ENCODE data around the gene PPP2R5D. TPM values are rescaled to one million over a fixed set of nuclear protein-coding genes. Genes with fewer than 3 reads are reported as not detected.

Gene PPP2R5D
- total and polyA plus RNA-seq, 4 donors = 6.7 to 13.9 (median 13.2) TPM

DNA sequence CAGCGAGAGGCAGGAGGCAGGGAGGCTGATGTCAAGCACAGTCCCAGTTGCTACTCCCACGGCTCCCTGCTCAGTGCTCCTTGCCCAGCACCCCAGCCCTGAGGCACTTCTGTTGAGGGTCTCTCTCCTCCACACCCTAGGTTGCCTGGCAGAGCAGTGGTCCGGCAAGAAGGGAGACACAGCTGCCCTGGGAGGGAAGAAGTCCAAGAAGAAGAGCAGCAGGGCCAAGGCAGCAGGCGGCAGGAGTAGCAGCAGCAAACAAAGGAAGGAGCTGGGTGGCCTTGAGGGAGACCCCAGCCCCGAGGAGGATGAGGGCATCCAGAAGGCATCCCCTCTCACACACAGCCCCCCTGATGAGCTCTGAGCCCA is 46.0 kb upstream of the PPP2R5D start:
- H3K4me1 ChIP-seq (ENCODE audit: control insufficient read depth in 4 of 4, insufficient read depth in 4 of 4, low read length in 3 of 4) = peaks cover 23 to 58% (median 52%) of the 10 kb centered on the region in 4 donors
- WGBS = 85% methylated on average over 5 of the region's 5 CpGs
- no peak overlapping the region for H3K9ac ChIP-seq (ENCODE audit: low read depth in 1 of 2, low read length in 2 of 2)
- TF ChIP-seq FOXA1 (IDR thresholded peaks at IDR 0.05) (no peak), REST (IDR thresholded peaks at IDR 0.05) (no peak), EGR1 (IDR thresholded peaks at IDR 0.05; ENCODE audit: low read depth in 2 of 2) (no peak)
- TF ChIP-seq, protein P1, sequence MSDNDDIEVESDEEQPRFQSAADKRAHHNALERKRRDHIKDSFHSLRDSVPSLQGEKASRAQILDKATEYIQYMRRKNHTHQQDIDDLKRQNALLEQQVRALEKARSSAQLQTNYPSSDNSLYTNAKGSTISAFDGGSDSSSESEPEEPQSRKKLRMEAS (IDR thresholded peaks at IDR 0.05) = no peak
- H3K9me3 ChIP-seq (ENCODE audit: control insufficient read depth in 4 of 4, low read length in 3 of 4) = no peaks in the 10 kb centered on the region
- peak overlapping the region in 1 of 3 donors; percentile 21 for H3K4me3 ChIP-seq (ENCODE audit: low read depth in 1 of 3, low read length in 3 of 3)
- DNase-seq (ENCODE audit: low spot score) = no peak
- H3K27me3 ChIP-seq (ENCODE audit: control insufficient read depth in 4 of 4, insufficient read depth in 4 of 4, low read length in 3 of 4) = no peaks in the 10 kb centered on the region
- peaks cover 2 to 22% (median 5%) of the 10 kb centered on the region in 4 donors for H3K36me3 ChIP-seq (ENCODE audit: control insufficient read depth in 4 of 4, insufficient read depth in 3 of 4, low read depth in 1 of 4, low read length in 3 of 4)
- peak overlapping the region; percentile 9 to 83 for H3K27ac ChIP-seq (ENCODE audit: low read depth in 1 of 2, low read length in 2 of 2)

GRCh38 chr6:42938987-42939809 is 45.2 kb upstream of the PPP2R5D start:
- Histone ChIP-seq H3K27ac (ENCODE audit: low read depth in 1 of 2, low read length in 2 of 2) (peak overlapping the region; percentile 40 to 83), H3K27me3 (ENCODE audit: control insufficient read depth in 4 of 4, insufficient read depth in 4 of 4, low read length in 3 of 4) (no peaks in the 10 kb centered on the region), H3K9me3 (ENCODE audit: control insufficient read depth in 4 of 4, low read length in 3 of 4) (no peaks in the 10 kb centered on the region), H3K36me3 (ENCODE audit: control insufficient read depth in 4 of 4, insufficient read depth in 3 of 4, low read depth in 1 of 4, low read length in 3 of 4) (peaks cover 2 to 25% (median 5%) of the 10 kb centered on the region in 4 donors), H3K9ac (ENCODE audit: low read depth in 1 of 2, low read length in 2 of 2) (no peak overlapping the region), H3K4me1 (ENCODE audit: control insufficient read depth in 4 of 4, insufficient read depth in 4 of 4, low read length in 3 of 4) (peaks cover 23 to 58% (median 52%) of the 10 kb centered on the region in 4 donors), H3K4me3 (ENCODE audit: low read depth in 1 of 3, low read length in 3 of 3) (peak overlapping the region in 1 of 3 donors; percentile 21)
- 43% methylated on average over 9 of the region's 9 CpGs for WGBS
- TF ChIP-seq NR2F2 (IDR thresholded peaks at IDR 0.05) = peak; percentile 84
- peak in 1 of 2 donors; percentile 61 for TF ChIP-seq EGR1 (IDR thresholded peaks at IDR 0.05; ENCODE audit: low read depth in 2 of 2)
- peak; percentile 87 for TF ChIP-seq FOXA1 (IDR thresholded peaks at IDR 0.05)
- TF ChIP-seq, protein P2, sequence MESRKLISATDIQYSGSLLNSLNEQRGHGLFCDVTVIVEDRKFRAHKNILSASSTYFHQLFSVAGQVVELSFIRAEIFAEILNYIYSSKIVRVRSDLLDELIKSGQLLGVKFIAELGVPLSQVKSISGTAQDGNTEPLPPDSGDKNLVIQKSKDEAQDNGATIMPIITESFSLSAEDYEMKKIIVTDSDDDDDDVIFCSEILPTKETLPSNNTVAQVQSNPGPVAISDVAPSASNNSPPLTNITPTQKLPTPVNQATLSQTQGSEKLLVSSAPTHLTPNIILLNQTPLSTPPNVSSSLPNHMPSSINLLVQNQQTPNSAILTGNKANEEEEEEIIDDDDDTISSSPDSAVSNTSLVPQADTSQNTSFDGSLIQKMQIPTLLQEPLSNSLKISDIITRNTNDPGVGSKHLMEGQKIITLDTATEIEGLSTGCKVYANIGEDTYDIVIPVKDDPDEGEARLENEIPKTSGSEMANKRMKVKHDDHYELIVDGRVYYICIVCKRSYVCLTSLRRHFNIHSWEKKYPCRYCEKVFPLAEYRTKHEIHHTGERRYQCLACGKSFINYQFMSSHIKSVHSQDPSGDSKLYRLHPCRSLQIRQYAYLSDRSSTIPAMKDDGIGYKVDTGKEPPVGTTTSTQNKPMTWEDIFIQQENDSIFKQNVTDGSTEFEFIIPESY (IDR thresholded peaks at IDR 0.05) = peak; percentile 93
- TF ChIP-seq YY1 (IDR thresholded peaks at IDR 0.05) = peak; percentile 87
- peak; percentile 39 to 68 for TF ChIP-seq RAD21 (IDR thresholded peaks at IDR 0.05)
- TF ChIP-seq HNF4G (IDR thresholded peaks at IDR 0.05) = peak; percentile 94
- TF ChIP-seq, protein P3, sequence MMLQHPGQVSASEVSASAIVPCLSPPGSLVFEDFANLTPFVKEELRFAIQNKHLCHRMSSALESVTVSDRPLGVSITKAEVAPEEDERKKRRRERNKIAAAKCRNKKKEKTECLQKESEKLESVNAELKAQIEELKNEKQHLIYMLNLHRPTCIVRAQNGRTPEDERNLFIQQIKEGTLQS (IDR thresholded peaks at IDR 0.05) = peak; percentile 89
- TF ChIP-seq, protein P1 (IDR thresholded peaks at IDR 0.05) = peak; percentile 98
- TF ChIP-seq, protein P4, sequence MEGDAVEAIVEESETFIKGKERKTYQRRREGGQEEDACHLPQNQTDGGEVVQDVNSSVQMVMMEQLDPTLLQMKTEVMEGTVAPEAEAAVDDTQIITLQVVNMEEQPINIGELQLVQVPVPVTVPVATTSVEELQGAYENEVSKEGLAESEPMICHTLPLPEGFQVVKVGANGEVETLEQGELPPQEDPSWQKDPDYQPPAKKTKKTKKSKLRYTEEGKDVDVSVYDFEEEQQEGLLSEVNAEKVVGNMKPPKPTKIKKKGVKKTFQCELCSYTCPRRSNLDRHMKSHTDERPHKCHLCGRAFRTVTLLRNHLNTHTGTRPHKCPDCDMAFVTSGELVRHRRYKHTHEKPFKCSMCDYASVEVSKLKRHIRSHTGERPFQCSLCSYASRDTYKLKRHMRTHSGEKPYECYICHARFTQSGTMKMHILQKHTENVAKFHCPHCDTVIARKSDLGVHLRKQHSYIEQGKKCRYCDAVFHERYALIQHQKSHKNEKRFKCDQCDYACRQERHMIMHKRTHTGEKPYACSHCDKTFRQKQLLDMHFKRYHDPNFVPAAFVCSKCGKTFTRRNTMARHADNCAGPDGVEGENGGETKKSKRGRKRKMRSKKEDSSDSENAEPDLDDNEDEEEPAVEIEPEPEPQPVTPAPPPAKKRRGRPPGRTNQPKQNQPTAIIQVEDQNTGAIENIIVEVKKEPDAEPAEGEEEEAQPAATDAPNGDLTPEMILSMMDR (IDR thresholded peaks at IDR 0.05; ENCODE audit: low read depth, low read length, missing input control) = no peak
- peak; percentile 85 to 90 for TF ChIP-seq JUND (IDR thresholded peaks at IDR 0.05)
- peak; percentile 75 for TF ChIP-seq REST (IDR thresholded peaks at IDR 0.05)
- peak; percentile 98 to 99 for TF ChIP-seq RXRA (IDR thresholded peaks at IDR 0.05)
- peak; percentile 100 for TF ChIP-seq SP1 (IDR thresholded peaks at IDR 0.05)
- peak; percentile 88 for TF ChIP-seq FOXA2 (IDR thresholded peaks at IDR 0.05)
- peak; percentile 56 for TF ChIP-seq TAF1 (conservative IDR thresholded peaks at IDR 0.05)
- peak; percentile 98 to 99 for TF ChIP-seq HNF4A (conservative IDR thresholded peaks at IDR 0.05)
- peak in 1 of 2 donors; percentile 68 for TF ChIP-seq GABPA (IDR thresholded peaks at IDR 0.05 in 1 of 2, conservative IDR thresholded peaks at IDR 0.05 in 1 of 2)
- DNase-seq (ENCODE audit: low spot score) = peak; percentile 43
